ENCODE measurements around the gene MRPS31.

GRCh38 chr13:40799508-40799907, 28.5 kb upstream of the MRPS31 start:
- TF ChIP-seq CTCF (IDR thresholded peaks at IDR 0.05; ENCODE audit: low read length) (no peak), EZH2 (optimal IDR thresholded peaks at IDR 0.05; ENCODE audit: low read depth, low read length) (no peak), EZH2phosphoT487 (IDR thresholded peaks at IDR 0.05; ENCODE audit: low read length) (no peak)
